ENCODE results near the gene GCKR.

GRCh38 chr2:27471961-27472360, 24.7 kb upstream of the GCKR start:
- no peak for TF ChIP-seq CTCF (conservative IDR thresholded peaks at IDR 0.05 in 1 of 2, IDR thresholded peaks at IDR 0.05 in 1 of 2; ENCODE audit: extremely low read depth in 1 of 2, insufficient read depth in 1 of 2, low read depth in 1 of 2, low read length in 2 of 2)
- TF ChIP-seq EZH2 (IDR thresholded peaks at IDR 0.05; ENCODE audit: borderline replicate concordance, low read length): no peak

All from mammary epithelial cell (primary cell).